Fibroblast of villous mesenchyme (primary cell): ENCODE results near the gene ALDH1L1. TPM values are rescaled to one million over a fixed set of nuclear protein-coding genes. Genes with fewer than 3 reads are reported as not detected.

Experiments
- DNase-seq: peaks from one replicate; pipeline ENCODE4 v3.0.0-alpha.2; 2010; ENCODE audit warnings: low read depth
- H3K4me3 ChIP-seq: 2 replicates; pipeline ENCODE4 v1.5.1; 2011; ENCODE audit warnings: low read depth, mild to moderate bottlenecking, low read length
- total RNA-seq: library from RNA; depleted of rRNA; stranded (reverse); fragments of >200 nt; gene quantifications from 2 replicates; pipeline ENCODE4 v1.2.3, GENCODE V29; 2012
- TF ChIP-seq, protein P1 (sequence below): IDR thresholded peaks from 2 replicates; pipeline ENCODE4 v1.5.1; 2012; ENCODE audit warnings: low read depth, mild to moderate bottlenecking, low read length; ENCODE audit not compliant: insufficient read depth

ALDH1L1 gene
- total RNA-seq, 1 donor = 3.9 TPM

GRCh38 chr3:126083138-126083445, 97.3 kb downstream of the ALDH1L1 start:
- no peak for DNase-seq
- TF ChIP-seq, protein P1, sequence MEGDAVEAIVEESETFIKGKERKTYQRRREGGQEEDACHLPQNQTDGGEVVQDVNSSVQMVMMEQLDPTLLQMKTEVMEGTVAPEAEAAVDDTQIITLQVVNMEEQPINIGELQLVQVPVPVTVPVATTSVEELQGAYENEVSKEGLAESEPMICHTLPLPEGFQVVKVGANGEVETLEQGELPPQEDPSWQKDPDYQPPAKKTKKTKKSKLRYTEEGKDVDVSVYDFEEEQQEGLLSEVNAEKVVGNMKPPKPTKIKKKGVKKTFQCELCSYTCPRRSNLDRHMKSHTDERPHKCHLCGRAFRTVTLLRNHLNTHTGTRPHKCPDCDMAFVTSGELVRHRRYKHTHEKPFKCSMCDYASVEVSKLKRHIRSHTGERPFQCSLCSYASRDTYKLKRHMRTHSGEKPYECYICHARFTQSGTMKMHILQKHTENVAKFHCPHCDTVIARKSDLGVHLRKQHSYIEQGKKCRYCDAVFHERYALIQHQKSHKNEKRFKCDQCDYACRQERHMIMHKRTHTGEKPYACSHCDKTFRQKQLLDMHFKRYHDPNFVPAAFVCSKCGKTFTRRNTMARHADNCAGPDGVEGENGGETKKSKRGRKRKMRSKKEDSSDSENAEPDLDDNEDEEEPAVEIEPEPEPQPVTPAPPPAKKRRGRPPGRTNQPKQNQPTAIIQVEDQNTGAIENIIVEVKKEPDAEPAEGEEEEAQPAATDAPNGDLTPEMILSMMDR = no peak
- H3K4me3 ChIP-seq = peak overlapping the region; percentile 68

GRCh38 chr3:126082362-126083137, 97.8 kb downstream of the ALDH1L1 start:
- no peak for DNase-seq
- TF ChIP-seq, protein P1 = no peak
- peak overlapping the region; percentile 68 for H3K4me3 ChIP-seq

DNA sequence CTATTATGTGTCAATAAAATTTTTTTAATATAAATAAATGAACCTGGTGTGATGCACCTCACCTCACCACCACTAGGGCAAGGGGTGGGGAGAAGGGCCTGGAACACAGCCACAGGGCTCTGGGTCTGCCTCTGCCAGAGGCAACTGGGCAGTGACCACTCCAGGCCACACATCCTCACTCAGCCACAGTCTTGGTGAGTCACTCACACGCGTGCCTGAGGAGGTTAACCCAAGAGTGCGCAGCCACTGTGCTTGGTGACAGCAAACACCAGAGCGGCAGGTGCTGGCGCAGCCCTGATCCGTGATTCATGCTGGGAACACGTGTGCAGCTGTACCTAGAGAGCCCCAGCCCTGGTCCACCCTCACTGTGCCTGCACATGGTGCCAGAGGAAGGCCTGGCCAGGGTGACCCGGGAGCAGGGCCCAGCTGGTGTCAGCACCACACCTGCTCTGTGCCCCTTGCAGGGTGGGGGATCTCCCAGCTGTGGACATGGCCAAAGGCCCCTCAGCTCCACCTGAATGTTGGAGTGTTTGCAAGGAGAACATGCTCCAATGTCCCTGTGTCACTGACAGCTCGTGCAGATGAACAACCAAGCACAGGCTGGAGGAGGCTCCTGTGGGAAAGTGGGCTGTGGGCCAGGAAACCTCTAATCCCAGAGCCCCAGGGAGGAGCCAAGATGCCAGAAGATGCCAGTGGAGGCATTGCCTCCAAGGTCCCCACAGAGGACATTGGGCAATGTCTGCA, 98.6 kb downstream of the ALDH1L1 start:
- H3K4me3 ChIP-seq = no peak overlapping the region
- no peak for DNase-seq
- TF ChIP-seq, protein P1 = peak; percentile 37

DNA sequence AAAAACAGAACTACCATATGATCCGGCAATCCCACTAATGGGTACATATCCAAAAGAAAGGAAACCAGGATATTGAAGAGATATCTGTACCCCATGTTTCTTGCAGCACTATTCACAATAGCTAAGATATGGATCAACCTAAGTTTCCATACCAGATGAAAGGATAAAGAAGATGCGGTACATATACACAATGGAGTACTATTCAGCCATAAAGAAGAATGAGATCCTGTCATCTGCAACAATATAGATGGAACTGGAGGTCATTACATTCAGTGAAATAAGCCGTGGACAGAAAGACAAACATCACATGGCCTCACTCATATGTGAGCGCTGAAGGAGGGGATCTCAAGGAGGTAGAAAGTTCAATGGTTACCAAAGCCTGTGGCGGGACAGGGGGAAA, 99.4 kb downstream of the ALDH1L1 start:
- no peak for DNase-seq
- TF ChIP-seq, protein P1 = no peak

DNA sequence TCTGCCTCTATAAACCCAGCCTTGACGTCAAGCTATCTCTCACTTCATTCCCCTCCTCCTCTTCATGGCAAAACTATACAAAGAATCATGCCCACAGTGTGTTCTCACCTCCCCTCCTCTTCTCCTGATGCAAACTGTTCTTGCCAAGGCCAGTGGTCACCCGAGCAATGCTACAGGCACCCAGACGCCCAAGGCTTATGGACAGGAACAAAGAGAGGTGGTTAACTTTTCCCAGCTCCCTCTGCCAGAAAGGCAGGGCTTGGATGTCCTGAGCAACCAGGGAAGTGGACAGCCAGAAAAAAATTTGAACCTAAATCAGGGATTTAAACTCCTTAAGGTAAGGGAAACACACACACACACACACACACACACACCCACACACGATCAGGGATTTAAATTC, 101.5 kb downstream of the ALDH1L1 start:
- DNase-seq = no peak
- H3K4me3 ChIP-seq = no peak overlapping the region
- TF ChIP-seq, protein P1 = no peak

More for the DNA sequence above, 99.4 kb downstream of the ALDH1L1 start:
- no peak overlapping the region for H3K4me3 ChIP-seq

DNA sequence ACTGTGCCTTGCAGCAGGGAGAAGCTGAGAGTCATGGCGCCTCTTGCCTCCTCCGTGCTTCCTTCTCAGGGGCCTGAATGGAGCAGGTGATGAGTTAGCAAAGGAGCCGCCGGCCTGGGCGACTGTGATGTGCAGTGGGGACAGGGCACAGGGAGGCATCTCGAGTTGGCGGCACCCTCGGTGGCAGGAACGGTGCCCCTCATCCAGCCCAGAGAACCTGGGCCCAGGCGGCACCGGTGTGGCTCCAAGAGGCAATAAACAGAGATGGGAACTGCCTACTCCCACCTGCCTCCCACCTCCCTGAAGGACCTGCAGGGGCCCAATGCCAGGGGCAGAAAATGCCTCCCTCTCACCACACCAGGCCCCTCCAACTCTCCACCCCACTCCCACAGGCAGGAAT, 102.6 kb downstream of the ALDH1L1 start:
- DNase-seq = no peak
- TF ChIP-seq, protein P1 = no peak

DNA sequence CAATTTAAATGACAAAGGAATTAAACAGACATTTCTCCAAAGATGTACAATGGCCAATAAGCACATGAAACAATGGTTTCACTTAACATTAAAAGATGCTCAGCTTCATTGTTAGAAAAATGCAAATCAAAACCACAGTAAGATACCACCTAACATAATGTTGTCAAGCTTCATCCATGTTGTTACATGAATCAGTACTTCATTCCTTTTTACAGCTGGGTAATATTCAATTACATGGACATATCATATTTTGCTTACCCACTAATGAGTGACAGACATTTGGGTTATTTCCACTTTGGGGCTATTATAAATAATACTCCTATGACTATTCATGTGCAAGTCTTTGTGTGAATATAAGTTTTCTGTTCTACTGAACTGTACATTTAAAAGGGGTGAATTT, 104.2 kb downstream of the ALDH1L1 start:
- H3K4me3 ChIP-seq = no peak overlapping the region
- no peak for DNase-seq
- TF ChIP-seq, protein P1 = no peak

More for the DNA sequence above, 102.6 kb downstream of the ALDH1L1 start:
- H3K4me3 ChIP-seq = no peak overlapping the region
